Heart right ventricle (tissue), 16 donors: ENCODE results near the gene BID. TPM values are rescaled to one million over a fixed set of nuclear protein-coding genes. Genes with fewer than 3 reads are reported as not detected.

Experiments
- ATAC-seq, 8 donors: fragments of 200-7000 bp; cut with Tn5 transposase; one replicate each; pipeline ENCODE4 v1.9.1; 2020; ENCODE audit warnings: mild to moderate bottlenecking in 8 of 8, moderate library complexity in 8 of 8, moderate number of reproducible peaks in 1 of 8
- DNase-seq, 2 donors: peaks; one replicate each; pipeline ENCODE4 v3.0.0-alpha.2; 2020
- H3K27ac ChIP-seq, 10 donors: fragments of 200-600 bp; sonication (generic) in 2 of 10; one replicate each; pipeline versions ENCODE4 v1.5.0 to v1.8.0; 2020 to 2022; ENCODE audit warnings: mild to moderate bottlenecking in 3 of 10
- H3K27me3 ChIP-seq, 7 donors: fragments of 200-600 bp; one replicate each; pipeline ENCODE4 v1.8.0; 2021 to 2022; ENCODE audit warnings: mild to moderate bottlenecking in 2 of 7
- H3K36me3 ChIP-seq, 9 donors: fragments of 200-600 bp; sonication (generic) in 1 of 9; one replicate each; pipeline versions ENCODE4 v1.5.0 to v1.8.0; 2020 to 2022; ENCODE audit warnings: mild to moderate bottlenecking in 2 of 9
- H3K4me1 ChIP-seq, 9 donors: fragments of 200-600 bp; sonication (generic) in 1 of 9; one replicate each; pipeline versions ENCODE4 v1.5.0 to v1.8.0; 2020 to 2022; ENCODE audit warnings: mild to moderate bottlenecking in 4 of 9
- H3K4me3 ChIP-seq, 10 donors: fragments of 200-600 bp; sonication (generic) in 2 of 10; one replicate each; pipeline versions ENCODE4 v1.5.0 to v1.8.0; 2020 to 2022; ENCODE audit warnings: mild to moderate bottlenecking in 7 of 10, moderate library complexity in 2 of 10
- H3K9me3 ChIP-seq, 11 donors: fragments of 200-600 bp in 10 of 11; sonication (generic) in 2 of 11; one replicate each; pipeline versions ENCODE4 v1.5.0 to v1.8.0; 2013 to 2022; ENCODE audit warnings: mild to moderate bottlenecking in 2 of 11, control low read depth in 1 of 11, moderate library complexity in 1 of 11
- WGBS, 2 donors: extraction: QIAGEN DNeasy Blood & Tissue Kit; methylation state at CpG; one replicate each; pipeline ENCODE4 v1.1.7; 2013; ENCODE audit warnings: inconsistent platforms in 1 of 2; 5-methylcytosine and 5-hydroxymethylcytosine counted together
- intact Hi-C, 10 donors: fragments of 100-400 bp; cut with DNase I; formaldehyde crosslinking; loops; one replicate each; pipeline versions ENCODE4 v1.11.1 to v1.14.2; 2022
- polyA plus RNA-seq, 2 donors: library from polyadenylated mRNA; stranded (reverse); fragments of 200-250 nt; gene quantifications; one replicate each; pipeline ENCODE4 v1.2.3, GENCODE V29; 2013
- total RNA-seq, 10 donors: library from RNA; stranded (reverse); fragmentation: NEBNext Ultra II Directional in 3 of 10; extraction: Animal tissue kit (Norgen Biotek cat#: 25700) in 3 of 10; gene quantifications; one replicate each; pipeline versions ENCODE4 v1.2.1 to v1.2.4, GENCODE V29; 2021 to 2023
- TF ChIP-seq, protein P1 (sequence below), 9 donors: fragments of 200-600 bp; sonication (generic) in 2 of 9; IDR thresholded peaks; one replicate each; pipeline versions ENCODE4 v1.5.0 to v1.8.0; 2021 to 2022; ENCODE audit warnings: antibody characterized with exemption in 9 of 9, mild to moderate bottlenecking in 5 of 9, moderate library complexity in 1 of 9
- donor health status: Arrhythmogenic right ventricular cardiomyopathy.
- donor health status: ischemic (EF 13 %, LVEDD 7.1; RV severe dilation, severe dysfunction).
- donor health status: healthy with polysubstance abuse.
- donor health status: DM: no; HTN: yes; CAD: no.
- donor health status: DM: no; HTN: no; CAD: no.
- donor health status: ischemic (EF 25% LVEDD 6.9; RV normal size, moderate dysfunction).
- donor health status: ischemic (EF 25% LVEDD 5.7; RV mildly dilated, moderate dysfunction).
- donor health status: healthy.
- donor health status: DM: yes; HTN: yes; CAD: no.
- donor health status: Ischemic cardiomyopathy.
- donor health status: ischemic (EF 35%, LVEDD 5.7; RV mildly dilated, moderate dysfunction).
- donor health status: nonischemic (EF 11% LVEDD 7.7; RV severe dilation, severe dysfunction).
- donor health status: DM: yes; HTN: yes; CAD: no.
- donor health status: PGD.
- donor health status: ischemic (EF 29% LVEDD 5.4; RV normal size, mild dysfunction).
- donor health status: nonischemic (EF 23%, LVEDD 6.1; RV moderate dilation, normal function).

Gene BID
- total and polyA plus RNA-seq, 12 donors, result 5.6 to 42.9 (median 10.9) TPM

DNA sequence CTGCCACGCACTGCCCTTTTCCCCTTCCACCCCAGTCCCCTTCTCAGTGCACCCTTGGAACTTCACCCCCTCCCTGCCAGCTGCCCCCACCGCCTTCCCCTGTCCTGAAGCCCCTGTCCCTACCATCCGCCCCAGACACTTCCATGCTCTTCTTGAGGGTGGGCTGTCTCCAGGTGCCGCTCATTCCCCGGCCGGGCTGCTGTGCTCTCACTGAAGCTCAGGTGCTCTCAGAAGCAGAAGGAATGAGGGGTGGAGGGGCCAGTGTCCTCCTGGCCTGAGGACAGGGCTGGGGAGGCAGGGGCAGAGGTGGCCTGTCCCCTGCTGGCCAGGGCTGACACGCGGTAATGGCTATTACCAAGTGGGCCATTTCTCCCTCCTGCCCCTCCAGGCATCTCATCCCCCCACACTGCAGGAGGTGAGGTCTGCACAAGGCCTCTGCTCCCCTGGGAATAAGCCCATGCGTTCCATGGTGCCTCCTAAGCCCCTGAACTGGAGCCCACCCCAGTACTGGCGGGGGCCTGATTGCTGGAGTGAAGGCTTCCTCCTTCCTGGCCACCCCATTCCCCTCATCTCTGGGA is 6.6 kb upstream of the BID start:
- H3K9me3 ChIP-seq, result no peaks in the 10 kb centered on the region
- intact Hi-C loops, result loop anchor here in 1 of 10 donors (10.0 kb wide), 2 partner anchors 46 to 216 kb away; partner anchors contain the start of gene SLC25A18
- no peaks in the 10 kb centered on the region for H3K36me3 ChIP-seq
- H3K27ac ChIP-seq, result peak overlapping the region in 1 of 10 donors; percentile 70
- H3K27me3 ChIP-seq, result no peaks in the 10 kb centered on the region
- no peak for DNase-seq
- WGBS, 2 donors, result 88 to 91% methylated on average over 10 of the region's 10 CpGs
- H3K4me3 ChIP-seq, result no peak overlapping the region
- no peak for ATAC-seq
- TF ChIP-seq, protein P1, sequence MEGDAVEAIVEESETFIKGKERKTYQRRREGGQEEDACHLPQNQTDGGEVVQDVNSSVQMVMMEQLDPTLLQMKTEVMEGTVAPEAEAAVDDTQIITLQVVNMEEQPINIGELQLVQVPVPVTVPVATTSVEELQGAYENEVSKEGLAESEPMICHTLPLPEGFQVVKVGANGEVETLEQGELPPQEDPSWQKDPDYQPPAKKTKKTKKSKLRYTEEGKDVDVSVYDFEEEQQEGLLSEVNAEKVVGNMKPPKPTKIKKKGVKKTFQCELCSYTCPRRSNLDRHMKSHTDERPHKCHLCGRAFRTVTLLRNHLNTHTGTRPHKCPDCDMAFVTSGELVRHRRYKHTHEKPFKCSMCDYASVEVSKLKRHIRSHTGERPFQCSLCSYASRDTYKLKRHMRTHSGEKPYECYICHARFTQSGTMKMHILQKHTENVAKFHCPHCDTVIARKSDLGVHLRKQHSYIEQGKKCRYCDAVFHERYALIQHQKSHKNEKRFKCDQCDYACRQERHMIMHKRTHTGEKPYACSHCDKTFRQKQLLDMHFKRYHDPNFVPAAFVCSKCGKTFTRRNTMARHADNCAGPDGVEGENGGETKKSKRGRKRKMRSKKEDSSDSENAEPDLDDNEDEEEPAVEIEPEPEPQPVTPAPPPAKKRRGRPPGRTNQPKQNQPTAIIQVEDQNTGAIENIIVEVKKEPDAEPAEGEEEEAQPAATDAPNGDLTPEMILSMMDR (IDR thresholded peaks at IDR 0.05), result no peak
- peaks cover 3 to 48% (median 17%) of the 10 kb centered on the region in 9 donors for H3K4me1 ChIP-seq

DNA sequence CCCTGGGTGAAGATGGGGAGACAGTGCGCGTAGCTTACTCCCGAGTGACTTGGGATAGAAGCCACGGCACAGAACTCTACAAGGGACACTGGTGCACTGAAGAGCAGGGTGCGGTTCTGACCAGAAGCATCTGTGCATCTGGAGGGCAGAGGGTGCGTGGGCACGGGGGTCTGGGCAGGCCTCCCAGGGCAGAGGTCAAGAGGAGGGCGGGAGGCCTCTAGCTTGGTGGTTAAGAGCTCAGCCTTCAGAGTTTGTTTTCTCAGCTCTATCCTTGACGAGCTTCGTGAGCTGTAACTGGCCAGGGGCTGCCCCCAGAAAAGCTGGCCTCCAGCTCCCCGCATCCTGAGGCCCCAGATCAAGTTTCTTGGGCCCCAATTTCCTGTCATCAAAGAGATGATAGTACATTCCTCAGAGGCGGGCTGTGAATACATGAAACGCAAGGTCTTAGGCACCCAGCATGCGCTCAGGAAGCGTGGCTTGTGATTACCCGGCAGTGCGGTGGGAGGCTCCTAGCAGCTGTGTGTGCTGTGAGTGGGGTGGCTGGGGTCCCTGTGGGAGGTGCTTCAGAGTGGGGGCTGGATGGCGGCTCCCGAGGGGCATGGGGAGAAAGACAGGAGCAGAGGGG is 6.0 kb upstream of the BID start:
- ATAC-seq (no peak), DNase-seq (no peak)
- H3K36me3 ChIP-seq, result no peaks in the 10 kb centered on the region
- H3K4me3 ChIP-seq, result no peak overlapping the region
- 82 to 90% methylated on average over 19 of the region's 19 CpGs for WGBS, 2 donors
- H3K9me3 ChIP-seq, result no peaks in the 10 kb centered on the region
- peaks cover 0 to 53% (median 13%) of the 10 kb centered on the region in 9 donors for H3K4me1 ChIP-seq
- no peak overlapping the region for H3K27ac ChIP-seq
- H3K27me3 ChIP-seq, result no peaks in the 10 kb centered on the region
- intact Hi-C loops, result loop anchor here in 1 of 10 donors (10.0 kb wide), 2 partner anchors 45 to 215 kb away; partner anchors contain the start of gene SLC25A18
- TF ChIP-seq, protein P1 (IDR thresholded peaks at IDR 0.05), result no peak

DNA sequence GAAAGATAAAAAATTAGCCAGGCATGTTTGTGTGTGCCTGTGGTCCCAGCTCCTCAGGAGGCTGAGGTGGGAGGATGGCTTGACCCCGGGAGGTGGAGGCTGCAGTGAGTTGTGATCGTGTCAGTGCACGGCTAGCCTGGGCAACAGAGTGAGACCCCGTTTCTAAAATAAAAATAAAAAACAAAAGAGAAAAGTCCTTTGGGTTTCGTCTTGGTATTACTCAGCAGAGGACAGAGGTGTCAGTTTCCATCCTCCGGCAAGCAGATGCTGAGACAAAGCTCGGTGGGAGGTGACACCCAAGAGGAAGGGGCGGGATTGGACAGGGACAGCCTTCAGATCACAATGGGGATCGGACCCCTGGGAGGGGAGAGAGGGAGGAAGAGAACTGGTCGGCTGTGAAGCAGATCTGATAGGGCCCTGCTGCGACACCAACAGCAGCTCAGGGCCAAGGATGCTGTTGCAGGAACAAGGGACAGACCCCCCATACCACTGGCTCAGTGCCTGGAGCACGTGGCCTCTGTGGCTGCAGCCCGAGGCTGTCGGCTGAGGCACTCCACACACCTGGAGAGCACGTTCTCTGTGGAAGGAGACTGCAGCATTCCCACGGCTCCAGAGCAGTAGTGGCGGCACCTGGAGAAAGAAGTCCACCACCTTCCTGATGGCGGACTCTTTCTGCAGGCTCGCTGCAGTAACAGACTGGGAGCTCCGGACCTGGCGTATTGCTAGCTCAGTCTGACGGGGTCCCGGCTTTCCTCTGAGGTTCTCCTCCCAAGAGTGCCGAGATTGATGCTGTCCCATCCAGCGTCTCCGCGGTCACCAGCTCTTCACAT is 5.2 kb upstream of the BID start:
- intact Hi-C loops, result loop anchor here in 2 of 10 donors (5.0 to 10.0 kb wide), 4 partner anchors 37 to 215 kb away; partner anchors contain the start of genes BCL2L13 (in 1 of the 2) and SLC25A18 (in 1 of the 2)
- ATAC-seq (no peak), DNase-seq (no peak)
- TF ChIP-seq, protein P1 (IDR thresholded peaks at IDR 0.05), result no peak
- H3K27ac ChIP-seq, result no peak overlapping the region
- 75 to 77% methylated on average over 27 of the region's 27 CpGs for WGBS, 2 donors
- H3K36me3 ChIP-seq, result no peaks in the 10 kb centered on the region
- peaks cover 0 to 61% (median 15%) of the 10 kb centered on the region in 9 donors for H3K4me1 ChIP-seq
- no peaks in the 10 kb centered on the region for H3K27me3 ChIP-seq
- no peaks in the 10 kb centered on the region for H3K9me3 ChIP-seq
- no peak overlapping the region for H3K4me3 ChIP-seq

DNA sequence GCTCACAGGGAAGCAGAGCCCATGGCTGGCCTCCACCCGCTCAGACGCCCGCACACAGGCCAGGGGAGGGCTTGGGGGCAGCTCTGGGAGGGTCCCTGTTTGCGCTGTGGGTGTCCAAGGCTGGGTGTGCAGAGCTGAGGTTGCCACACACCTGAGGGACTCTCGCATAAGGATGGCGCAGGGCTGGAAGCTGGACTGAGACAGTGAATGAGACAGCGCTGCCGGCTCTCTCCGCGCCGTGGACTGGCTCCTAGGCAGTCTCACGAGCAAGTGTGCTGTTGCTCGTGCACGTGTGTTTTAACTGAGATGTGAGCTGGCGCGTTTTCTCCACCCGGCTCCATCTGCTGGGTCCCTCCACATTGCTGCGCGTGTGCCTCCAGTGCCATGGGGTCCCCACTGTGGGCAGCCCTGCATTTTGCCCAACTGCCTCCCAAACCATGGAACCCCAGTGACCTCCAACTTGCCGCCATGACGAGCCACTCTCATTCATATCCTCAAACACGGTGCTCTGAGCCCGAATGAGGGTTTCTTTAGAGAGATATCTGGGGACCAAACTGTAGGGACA is 4.2 kb upstream of the BID start:
- H3K9me3 ChIP-seq, result no peaks in the 10 kb centered on the region
- no peaks in the 10 kb centered on the region for H3K27me3 ChIP-seq
- no peak for ATAC-seq
- intact Hi-C loops, result loop anchor here in 1 of 10 donors (5.0 to 10.0 kb wide), 2 partner anchors 36 to 144 kb away; partner anchors contain the start of gene BCL2L13
- peak overlapping the region in 1 of 10 donors; percentile 98 for H3K27ac ChIP-seq
- TF ChIP-seq, protein P1 (IDR thresholded peaks at IDR 0.05), result no peak
- 95 to 97% methylated on average over 23 of the region's 23 CpGs for WGBS, 2 donors
- H3K36me3 ChIP-seq, result no peaks in the 10 kb centered on the region
- H3K4me3 ChIP-seq, result peak overlapping the region in 1 of 10 donors; percentile 63
- peaks cover 0 to 64% (median 18%) of the 10 kb centered on the region in 9 donors for H3K4me1 ChIP-seq
- DNase-seq, result no peak
